Activated T-cell treated with anti-CD3 and anti-CD28 coated beads for 4 hours (primary cell): Measurements from ENCODE around the gene SLIT1.

Experiments used
- DNase-seq: peaks from one replicate; pipeline ENCODE4 v3.0.0-alpha.2; 2020

The SLIT1 gene

DNA sequence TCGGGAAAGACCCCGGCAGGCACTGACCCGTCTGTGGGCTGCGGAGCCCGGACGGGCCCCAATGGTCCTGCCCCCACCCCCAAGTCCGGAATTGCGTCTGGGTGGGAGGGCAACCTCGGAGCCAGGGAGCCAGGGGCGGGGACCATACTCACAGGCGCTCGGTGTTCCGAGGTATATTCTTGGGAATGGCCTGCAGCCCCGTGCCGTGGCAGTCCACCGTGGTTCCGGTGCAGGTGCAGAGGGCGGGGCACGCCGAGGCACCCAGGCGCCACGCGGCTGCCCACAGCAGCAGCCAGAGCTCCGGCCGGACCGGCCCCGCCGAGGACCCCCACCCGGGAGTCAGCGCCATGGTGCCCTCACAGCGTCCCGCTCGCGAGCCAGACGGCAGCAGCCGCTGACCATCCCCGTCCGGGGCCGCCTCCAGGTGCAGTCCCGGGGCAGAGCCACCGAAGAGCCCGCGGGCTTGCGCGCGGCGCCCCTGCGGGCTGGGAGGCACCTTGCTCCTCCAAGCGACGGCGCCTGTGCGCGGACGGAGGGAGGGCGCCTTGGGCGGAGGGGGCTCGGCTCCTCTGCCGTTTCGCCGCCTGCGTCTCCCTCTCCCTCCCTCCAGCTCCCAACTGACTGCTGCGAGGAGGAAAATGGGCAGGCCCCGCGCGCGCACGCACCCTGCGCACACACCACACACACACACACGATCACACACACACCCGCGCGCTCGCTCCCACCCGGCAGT, at the start of gene SLIT1:
Gene SLIT1, minus strand, starts transcription at position 634 of the 733 bp plus-strand sequence. Its CDS starts 285 bp downstream, at position 349.
- no peak for DNase-seq

DNA sequence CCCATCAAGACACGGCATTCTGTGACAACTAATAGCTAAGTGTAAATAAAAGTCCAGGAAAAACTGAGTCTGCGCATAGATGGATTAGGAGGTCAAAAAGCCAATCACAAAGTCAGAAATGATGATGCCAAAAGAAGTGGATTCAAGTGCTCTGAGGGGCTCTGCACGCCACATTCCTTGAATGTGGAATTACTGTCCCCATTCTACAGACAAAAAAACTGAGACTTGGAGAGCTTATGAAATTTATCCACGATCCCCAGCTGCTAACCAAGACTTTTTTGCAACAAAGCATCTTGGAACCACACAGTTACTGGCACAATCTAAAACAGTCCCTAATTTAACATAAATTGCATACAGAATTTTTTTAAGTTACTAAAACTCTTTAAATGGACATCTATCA, 49.6 kb upstream of the SLIT1 start:
- DNase-seq, result no peak

DNA sequence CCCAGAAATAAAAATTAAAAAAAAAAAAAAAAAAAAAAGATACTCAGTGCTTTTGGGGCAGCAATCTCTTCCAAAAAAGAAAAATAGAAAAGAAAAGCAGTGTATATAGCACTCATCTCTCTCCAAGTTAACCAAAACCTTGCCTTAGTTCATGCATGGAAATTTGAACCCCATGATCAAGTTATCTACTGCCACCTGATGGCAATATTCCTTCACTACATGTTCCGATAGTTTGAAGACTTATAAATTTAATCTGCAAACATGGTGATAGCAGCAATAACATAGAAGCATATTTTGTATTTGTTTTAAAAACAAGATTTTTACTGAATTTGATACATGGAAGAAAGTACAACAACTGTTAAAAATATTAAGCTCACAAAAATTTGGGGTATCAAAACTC, 48.6 kb upstream of the SLIT1 start:
- DNase-seq, result no peak

DNA sequence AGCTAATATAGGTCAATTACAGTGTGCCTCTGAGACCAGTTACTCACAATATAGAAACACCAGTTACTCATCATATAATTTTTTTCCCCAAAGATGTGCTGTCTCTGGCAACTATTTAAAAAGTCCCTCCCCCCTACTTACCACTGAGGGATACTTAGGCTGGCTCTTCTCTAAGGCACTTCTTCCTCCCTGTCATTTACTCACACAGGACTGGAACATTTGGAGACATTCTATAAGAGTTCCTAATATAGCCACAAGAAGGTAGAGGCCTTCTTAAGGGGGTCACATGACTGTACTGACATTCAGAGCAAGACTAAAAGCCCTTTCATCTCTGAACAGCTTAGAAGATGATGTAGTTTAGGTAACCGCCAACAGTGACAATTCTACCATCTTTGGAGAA, 44.4 kb upstream of the SLIT1 start:
- no peak for DNase-seq

DNA sequence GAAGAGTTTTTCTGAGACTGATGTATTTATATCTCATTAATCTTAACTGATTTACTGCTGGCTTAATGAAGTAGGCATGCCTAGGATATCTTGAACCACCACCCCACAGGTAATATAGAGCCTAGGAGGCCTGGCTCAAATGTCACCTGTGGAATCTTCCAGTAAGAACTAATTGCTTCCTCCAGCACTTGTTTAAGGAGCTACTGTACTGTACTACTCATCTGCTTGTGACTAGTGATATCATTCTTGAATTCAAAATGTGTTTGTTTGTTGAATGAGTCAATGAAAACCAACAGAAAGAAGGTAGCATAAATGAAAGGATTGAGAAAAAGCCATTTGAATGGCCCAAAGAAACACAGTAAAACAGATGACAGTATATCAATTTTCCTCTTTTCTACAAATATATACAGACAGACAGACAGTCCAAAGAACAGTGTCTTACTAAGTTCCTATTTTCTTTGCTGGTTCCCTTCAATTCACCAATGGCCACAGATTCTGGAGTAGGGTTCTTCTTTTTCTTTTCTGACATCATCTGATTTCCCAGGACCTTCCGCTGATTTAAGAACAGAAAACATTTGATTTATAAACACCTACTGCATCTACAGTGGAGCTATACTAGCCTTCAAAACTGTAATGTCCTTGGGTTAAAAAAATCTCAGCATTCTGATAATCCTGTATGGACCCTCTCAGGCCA, 43.7 kb upstream of the SLIT1 start:
- no peak for DNase-seq

DNA sequence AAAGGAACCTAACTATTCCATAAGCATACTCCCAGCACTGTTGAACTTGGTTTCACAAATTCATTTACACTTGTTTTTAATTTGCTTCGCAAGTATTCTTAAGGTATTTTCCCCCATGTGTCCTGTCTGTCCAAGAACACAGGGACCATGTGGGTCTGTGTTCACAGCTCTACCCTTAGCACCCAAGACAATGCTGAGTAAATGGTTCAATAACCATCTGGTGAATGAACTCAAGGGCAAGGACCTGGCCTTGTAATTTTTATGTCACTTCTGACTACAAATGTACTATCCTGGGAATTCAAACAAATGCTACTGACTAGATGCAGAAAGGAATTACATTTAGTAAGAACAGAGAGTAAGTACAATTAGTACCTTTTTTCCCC, 43.0 kb upstream of the SLIT1 start:
- no peak for DNase-seq

DNA sequence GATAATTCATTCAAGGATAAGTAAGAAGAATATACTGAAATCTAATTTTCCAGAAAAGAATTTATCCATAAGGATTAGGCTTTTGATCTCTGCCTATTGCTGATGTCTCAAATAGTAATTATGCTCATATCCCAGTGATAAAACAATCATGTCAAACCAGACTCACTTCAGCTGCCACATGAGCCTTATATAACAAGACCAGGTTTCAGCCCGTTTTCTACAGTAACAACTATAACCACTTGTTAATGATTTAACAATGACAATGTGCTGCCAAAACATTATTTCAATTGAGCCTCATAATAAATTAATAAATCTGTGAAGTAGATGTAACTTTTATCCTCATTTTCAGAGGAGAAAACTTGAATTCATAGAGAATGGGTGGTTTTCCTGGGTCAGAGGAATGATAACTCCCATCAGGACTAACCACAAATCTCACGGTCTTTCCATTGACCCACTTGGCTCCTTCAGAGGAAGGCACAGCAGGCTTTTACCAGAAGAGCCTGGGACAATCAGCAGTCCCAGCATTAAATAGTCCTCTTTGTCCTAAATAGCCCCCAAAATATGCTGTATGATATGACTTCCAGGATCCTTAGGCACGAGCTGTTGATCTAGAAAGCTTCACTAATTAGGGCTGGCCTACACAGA, 42.5 kb upstream of the SLIT1 start:
- no peak for DNase-seq

DNA sequence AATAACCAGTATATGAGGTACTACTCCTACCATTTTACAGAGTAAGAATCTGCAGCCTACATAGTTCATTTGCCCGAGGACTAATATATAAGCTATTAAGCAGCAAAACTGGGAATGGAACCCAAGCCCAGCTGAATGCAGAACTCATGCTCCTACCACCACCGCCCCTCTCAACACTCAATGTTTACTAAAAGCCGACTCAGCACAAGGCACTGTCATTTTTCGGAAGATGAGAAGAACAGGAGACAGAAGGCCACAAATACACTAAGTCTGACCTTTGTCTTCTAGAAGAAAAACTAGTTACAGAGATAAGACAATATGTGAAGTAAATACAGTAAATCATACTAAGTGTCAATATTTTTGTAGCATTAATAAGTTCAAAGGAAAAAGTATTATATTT, 40.6 kb upstream of the SLIT1 start:
- no peak for DNase-seq

DNA sequence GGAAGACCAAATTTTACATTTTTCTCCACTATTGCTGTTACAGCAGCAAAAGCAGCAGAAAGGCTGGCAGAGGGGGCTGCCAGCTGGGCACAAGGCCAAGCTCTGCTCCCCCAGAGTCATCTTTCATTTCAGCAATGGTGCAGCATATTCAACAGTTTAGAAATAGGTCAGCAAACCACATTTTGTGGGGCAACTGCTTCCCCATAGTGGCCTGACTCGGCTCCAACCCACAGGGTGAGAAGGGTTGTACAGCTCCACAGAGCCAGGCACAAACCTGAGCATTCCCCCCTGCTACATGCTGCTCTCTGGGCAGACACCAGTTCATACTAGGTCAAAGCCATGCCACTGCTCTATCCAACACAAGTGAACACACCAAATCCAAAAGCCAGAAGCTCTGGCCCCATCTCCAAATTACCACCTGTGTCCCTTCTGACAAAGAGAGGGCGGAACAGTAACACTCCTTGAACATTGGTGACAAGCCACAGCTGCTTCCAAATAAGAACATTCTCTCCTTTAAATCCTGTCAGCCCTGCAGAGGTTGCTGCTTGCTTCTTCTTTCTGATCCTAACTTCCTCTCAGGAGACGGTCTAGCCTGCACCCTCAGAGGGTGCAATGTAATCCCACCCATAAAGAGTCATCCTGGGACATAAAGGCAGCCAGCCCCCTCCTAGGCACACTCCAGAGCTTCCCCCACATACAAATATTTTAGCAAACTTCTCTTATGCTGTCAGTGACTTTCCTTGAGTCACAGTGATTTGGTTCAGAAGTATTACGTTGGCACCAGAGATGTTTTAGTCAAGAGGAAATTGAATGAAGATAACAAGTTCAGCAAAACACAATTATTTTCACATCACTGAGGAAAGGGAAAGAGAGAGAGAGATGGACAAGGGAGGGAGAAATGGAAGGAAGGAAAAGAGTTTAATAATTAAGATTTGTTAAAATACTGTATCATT, 39.0 kb upstream of the SLIT1 start:
- DNase-seq, result no peak

DNA sequence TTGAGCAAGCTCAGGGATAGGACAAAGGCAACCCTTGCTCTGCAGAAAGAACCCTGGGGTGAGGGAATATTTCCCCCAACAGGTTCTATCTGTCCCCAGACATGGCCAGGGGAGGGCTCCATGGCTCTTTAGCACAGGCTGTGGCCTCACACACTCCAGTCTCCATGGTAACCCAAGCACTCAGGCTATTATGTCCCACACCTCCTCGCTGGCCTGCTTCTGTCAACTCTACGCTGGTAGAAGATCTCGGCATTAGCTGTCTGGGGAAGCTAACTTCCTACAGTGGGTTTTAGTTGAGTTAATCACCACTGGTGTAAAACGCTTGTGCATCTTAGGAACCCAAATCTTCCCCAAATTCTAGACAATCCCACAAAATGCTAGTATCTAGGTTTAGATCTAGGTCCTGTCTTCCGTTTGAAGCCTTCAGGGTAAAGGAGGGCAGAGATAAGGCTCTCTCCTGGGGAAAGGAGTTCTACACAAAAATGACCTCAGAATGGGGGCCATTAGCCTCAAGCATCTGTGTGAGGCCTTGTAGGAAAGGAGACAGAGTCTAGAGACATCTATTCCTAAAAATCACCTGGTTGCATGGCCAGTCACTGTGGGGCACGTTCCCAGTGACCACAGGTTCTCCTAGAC, 36.7 kb upstream of the SLIT1 start:
- DNase-seq, result no peak

DNA sequence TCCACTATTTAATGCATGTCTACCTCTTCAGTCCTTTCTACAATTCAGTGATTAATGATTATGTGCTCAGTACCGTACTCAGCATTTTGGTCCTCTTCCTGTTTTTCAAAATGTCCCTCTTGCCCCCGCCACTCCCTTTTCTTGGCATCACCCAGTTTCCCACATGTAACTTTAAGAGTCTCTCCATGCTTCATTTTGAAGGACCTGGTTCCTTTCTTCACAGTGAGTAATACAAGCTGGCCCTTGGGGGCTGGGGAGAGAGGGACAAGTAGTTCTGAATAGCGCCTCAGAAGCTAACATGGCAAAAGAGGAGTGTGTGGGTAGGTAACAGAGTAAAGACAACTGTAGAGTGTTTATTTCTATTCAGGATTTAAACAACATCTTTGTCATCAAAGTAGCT, 34.6 kb upstream of the SLIT1 start:
- DNase-seq, result no peak

DNA sequence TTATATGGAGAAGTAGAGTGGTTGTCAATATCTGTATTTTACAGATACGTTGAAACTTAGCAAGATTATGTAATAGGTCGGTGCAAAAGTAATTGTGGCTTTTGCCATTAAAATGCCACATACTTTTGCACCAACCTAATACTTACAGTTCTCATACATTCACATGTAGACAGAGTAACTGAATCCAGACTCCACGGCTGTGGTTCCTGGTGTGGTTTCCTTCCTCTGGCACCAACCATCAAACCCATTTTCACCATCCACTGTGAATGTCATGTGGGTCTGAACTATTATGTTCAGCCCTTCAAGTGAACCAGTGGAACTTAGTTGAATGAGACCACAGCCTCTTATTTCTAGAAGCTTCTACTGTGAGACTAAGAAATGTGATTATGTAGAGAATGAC, 31.5 kb upstream of the SLIT1 start:
- no peak for DNase-seq

DNA sequence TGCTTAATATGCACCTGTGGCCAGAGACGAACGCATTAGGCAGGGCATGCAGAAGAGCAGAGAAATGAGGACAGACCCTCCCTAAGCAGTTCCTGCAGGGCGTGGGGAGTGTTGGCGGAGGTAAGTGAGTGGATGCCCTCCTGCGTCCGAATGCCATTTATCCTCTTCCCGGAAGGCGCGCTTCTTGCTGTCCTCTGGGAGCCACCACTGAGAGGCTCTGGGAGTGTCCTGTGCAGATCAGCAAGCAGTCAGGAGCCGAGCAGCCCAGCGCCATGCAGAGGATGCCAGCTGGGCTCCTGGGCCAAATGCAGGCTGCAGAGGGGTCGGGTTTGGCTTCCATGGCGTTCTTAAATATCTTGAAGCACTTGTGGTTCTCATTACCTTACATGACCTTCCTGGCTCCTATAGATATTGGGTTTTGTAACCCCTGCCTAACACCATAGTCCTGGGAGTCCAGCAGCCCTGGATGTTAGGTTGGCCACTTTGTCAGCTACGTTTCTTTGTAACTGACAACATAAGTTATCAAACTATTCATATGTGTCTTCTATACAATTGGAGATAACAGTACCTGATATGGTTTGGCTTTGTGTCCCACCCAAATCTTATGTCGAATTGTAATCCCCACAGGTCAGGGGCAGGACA, 30.0 kb upstream of the SLIT1 start:
- no peak for DNase-seq

DNA sequence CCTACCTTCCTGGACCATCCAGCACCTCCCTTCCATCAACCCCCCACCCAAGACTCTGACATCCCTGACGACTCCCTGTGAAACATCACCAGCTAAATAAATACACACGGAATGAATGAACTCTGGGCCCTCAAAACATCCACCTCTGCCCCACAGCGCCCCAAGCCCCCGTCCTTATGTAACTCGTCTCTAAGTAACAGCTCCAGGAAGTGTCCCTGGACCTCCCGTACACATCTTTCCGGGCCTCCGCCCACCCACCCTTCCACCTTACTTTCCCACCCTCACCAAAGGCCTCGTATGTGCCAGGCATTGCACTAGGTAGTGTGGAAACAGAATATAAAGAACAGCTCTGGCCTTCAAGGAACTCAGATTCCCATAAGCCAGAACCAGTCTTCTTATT, 27.7 kb upstream of the SLIT1 start:
- no peak for DNase-seq

DNA sequence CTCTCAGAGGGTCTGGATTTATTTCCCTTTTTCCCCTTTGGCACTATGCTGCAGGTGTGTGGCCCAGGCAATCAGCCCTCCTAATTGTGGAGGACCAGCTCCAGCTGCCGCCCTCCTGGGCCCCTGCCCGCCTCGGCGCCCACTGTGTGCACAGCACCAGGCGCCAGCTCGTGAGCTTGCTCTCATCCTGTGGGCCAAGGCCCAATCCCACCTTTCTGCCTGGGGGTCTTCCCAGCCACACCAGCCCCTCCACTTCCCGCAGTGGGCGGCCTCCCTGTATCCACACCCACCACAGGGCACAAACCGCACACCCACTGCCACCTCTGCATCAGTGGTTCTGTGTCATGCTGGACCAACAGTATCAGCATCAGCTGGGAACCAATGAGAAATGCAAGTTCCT, 25.5 kb upstream of the SLIT1 start:
- no peak for DNase-seq

DNA sequence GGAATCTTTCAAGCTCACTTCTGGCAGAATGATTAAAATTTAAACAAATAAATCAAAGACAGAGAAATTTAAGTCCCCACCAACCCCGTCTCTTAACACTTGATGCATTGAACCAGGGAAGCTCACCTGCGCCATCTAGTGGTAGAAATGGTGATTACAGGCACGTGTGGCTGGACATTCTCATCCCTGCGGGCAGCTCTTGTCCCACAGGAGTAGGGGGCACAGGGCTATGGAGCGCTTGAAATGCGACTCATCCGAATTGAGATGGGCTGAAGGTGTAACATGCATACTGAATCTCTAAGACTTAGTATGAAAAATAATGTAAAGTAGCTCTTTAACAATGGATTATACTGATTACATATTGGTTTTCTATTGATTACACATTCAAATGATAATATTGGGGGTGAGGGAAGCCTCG, 24.8 kb upstream of the SLIT1 start:
- DNase-seq, result peak; percentile 69

DNA sequence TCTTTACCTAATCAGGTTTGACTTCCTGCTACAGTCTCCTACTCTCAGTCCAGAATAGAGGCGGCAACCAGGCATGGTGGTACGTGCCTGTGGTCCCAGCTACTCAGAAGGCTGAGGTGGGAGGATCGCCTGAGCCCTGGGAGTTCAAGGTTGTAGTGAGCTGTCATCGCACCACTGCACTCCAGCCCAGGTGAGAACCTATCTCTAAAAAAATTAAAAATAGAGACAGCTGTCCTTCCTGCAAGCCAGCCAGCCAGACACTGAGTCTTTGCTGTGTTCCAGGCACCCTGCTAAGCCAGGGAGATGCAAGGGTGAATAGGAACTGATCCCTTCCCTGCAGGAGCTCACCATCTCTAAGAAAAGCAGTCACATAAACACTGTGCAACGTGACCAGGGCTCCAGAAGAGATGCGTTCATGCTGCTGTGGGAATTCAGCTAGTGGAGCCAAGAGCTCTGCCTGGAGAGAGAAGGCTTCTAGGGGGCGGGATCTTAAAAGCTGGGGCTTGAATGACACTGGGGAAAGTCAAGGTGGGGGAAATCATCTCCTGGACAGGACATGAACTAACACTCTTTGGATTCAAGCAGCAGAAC, 22.1 kb upstream of the SLIT1 start:
- no peak for DNase-seq

DNA sequence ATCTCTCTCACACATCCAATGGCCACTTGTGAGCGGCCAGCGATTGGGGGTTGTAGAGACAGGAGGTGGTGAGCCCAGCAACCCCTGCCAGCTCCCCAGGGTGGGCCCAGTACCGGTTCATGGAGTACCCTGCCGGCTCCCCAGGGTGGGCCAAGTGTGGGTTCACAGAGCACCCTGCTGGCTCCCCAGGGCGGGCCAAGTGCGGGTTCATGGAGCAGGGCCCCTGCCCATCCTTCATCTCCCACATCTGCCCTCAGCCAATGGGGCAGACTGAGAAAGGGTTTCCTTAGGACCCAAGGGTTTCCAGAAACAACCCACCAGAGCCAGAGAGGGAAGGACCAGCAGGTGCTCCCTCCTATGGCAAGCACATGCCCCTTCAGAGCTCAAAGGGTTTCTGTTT, 21.4 kb upstream of the SLIT1 start:
- no peak for DNase-seq

DNA sequence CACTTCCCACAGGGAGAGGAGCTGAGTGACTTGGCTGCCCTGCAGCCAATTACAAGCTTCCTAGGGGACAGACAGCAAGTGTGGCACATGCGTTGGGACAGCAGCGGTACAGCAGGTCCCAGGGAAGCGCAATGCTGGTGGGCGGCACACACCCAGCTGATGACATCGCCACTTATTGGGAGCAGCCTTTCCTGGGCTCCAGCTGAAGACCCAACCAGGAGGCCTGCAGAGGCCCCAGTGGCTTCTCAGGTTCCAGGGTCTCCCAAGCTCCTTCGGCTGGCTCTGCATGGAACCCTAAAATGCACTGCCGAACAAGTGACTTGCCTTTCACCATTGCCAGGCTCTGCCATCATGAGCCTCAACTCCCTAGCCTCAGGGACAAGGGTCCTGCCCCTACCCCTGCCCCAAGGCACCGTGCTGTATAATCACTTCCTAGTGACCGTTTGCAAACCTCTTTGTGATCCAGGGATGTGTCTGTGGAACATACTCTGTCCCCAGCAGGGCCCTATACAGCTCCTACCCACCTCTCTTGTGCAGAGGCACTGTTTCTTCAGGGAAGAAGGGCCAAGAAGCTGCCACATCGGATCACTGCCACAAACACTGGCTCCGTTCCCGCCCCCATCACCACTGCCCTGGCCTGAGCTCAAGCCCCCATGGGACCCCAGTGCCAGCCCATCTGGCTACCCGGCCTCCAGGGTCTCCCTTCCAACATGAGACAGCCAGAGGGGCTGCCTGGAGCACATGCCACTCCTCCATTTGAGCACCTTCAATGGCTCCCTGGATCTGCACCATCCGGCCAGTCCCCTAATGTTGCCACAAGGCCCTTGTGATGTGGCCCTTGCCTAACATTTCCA, 19.3 kb upstream of the SLIT1 start:
- no peak for DNase-seq

DNA sequence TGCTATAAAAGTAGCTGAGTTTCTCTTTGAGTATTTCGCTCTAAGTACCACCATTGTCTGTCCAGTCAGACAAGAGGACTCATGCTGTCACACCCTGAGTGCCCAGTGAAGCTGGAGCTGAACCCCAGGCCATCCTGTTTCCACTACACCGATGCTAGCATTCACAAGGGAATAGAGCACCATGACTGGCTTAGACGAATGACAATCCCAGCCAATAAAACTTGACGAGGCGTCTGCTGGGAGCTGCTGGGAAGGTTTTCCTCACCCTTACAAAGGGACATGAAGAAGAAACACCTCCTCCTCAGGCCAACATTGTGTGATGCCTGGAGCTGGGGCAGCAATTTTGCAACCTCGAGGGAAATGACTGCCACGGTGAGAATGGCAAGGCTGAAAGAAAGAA, 17.5 kb upstream of the SLIT1 start:
- no peak for DNase-seq

DNA sequence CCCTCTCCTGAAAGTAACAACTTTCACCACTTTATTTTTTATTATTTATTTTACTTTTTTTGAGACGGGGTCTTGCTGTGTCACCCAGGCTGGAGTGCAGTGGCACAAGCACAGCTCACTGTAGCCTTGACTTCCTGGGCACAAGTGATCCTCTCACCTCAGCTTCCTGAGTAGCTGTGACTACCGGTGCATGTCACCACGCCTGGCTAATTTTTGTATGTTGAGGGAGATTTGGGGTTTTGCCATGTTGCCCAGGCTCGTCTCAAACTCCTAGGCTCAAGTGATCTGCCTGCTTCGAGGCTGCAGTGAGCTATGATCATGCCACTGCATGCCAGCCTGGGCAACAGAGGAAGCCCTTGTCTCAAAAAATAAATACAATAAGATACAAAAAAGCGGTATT, 14.9 kb upstream of the SLIT1 start:
- no peak for DNase-seq
